H9 (cell line): ENCODE measurements around the gene PIK3CD. TPM values are rescaled to one million over a fixed set of nuclear protein-coding genes. Genes with fewer than 3 reads are reported as not detected.
"Not testable (repeated sequence)": the region's sequence is repeated elsewhere in the genome, so short reads cannot be mapped to it uniquely, and the experiment has no call there.

Experiments
- DNase-seq: peaks from one replicate; pipeline ENCODE4 v3.0.0-alpha.2; 2017
- H2AFZ ChIP-seq: one replicate; pipeline ENCODE4 v1.6.1; 2013; ENCODE audit warnings: mild to moderate bottlenecking, low read length, control low read depth, moderate library complexity
- H2AK5ac ChIP-seq: 2 replicates; pipeline ENCODE4 v1.6.1; 2013; ENCODE audit warnings: low read length, control low read depth, mixed read lengths; ENCODE audit not compliant: insufficient read length
- H2BK120ac ChIP-seq: one replicate; pipeline ENCODE4 v1.6.1; 2013; ENCODE audit warnings: low read depth, mild to moderate bottlenecking, low read length, control low read depth, inconsistent platforms; ENCODE audit not compliant: poor library complexity, severe bottlenecking
- H2BK12ac ChIP-seq: 2 replicates; pipeline ENCODE4 v1.6.1; 2013; ENCODE audit warnings: low read length, control low read depth, mixed read lengths, low read depth; ENCODE audit not compliant: insufficient read length
- H2BK15ac ChIP-seq: 2 replicates; pipeline ENCODE4 v1.6.1; 2013; ENCODE audit warnings: low read depth, low read length, control low read depth
- H2BK20ac ChIP-seq: one replicate; pipeline ENCODE4 v1.6.1; 2013; ENCODE audit warnings: low read depth, mild to moderate bottlenecking, low read length, control low read depth, inconsistent platforms; ENCODE audit not compliant: poor library complexity, severe bottlenecking
- H2BK5ac ChIP-seq: 2 replicates; pipeline ENCODE4 v1.6.1; 2013; ENCODE audit warnings: low read length, control low read depth, mixed read lengths; ENCODE audit not compliant: insufficient read length
- H3K14ac ChIP-seq: 2 replicates; pipeline ENCODE4 v1.6.1; 2013; ENCODE audit warnings: low read length, control low read depth; ENCODE audit not compliant: insufficient read depth
- H3K18ac ChIP-seq: 2 replicates; pipeline ENCODE4 v1.6.1; 2013; ENCODE audit warnings: low read depth, mild to moderate bottlenecking, mixed read lengths, low read length, control low read depth; ENCODE audit not compliant: insufficient read length
- H3K23ac ChIP-seq: 2 replicates; pipeline ENCODE4 v1.6.1; 2013; ENCODE audit warnings: low read length, control low read depth, mixed read lengths, low read depth; ENCODE audit not compliant: insufficient read length
- H3K23me2 ChIP-seq: 2 replicates; pipeline ENCODE4 v1.6.1; 2013; ENCODE audit warnings: low read depth, mild to moderate bottlenecking, mixed read lengths, low read length, control low read depth; ENCODE audit not compliant: insufficient read length, poor library complexity, severe bottlenecking
- H3K27ac ChIP-seq: 2 replicates; pipeline ENCODE4 v1.5.1; 2013; ENCODE audit warnings: low read length, control low read depth, mixed read lengths, low read depth; ENCODE audit not compliant: insufficient read length
- H3K27me3 ChIP-seq: 2 replicates; pipeline ENCODE4 v1.6.1; 2013; ENCODE audit warnings: low read length, control low read depth, inconsistent platforms; ENCODE audit not compliant: insufficient read depth
- H3K4ac ChIP-seq: 2 replicates; pipeline ENCODE4 v1.6.1; 2013; ENCODE audit warnings: low read depth, mild to moderate bottlenecking, control low read depth, inconsistent platforms, low read length, moderate library complexity
- H3K4me1 ChIP-seq: 2 replicates; pipeline ENCODE4 v1.6.1; 2013; ENCODE audit warnings: low read length, control low read depth, inconsistent platforms; ENCODE audit not compliant: insufficient read depth
- H3K4me2 ChIP-seq: 2 replicates; pipeline ENCODE4 v1.6.1; 2013; ENCODE audit warnings: low read length, control low read depth, mixed read lengths; ENCODE audit not compliant: insufficient read length, insufficient read depth
- H3K56ac ChIP-seq: 2 replicates; pipeline ENCODE4 v1.6.1; 2013; ENCODE audit warnings: low read depth, mild to moderate bottlenecking, mixed read lengths, low read length, control low read depth; ENCODE audit not compliant: insufficient read length
- H3K79me1 ChIP-seq: 2 replicates; pipeline ENCODE4 v1.6.1; 2013; ENCODE audit warnings: low read depth, mild to moderate bottlenecking, moderate library complexity, low read length, control low read depth, inconsistent platforms; ENCODE audit not compliant: insufficient read depth, poor library complexity, severe bottlenecking
- H3K79me2 ChIP-seq: 2 replicates; pipeline ENCODE4 v1.6.1; 2013; ENCODE audit warnings: low read length, control low read depth, inconsistent platforms; ENCODE audit not compliant: insufficient read depth
- H3K9ac ChIP-seq: 2 replicates; pipeline ENCODE4 v1.6.1; 2013; ENCODE audit warnings: low read length, control low read depth, mixed read lengths; ENCODE audit not compliant: insufficient read length; ENCODE audit errors: extremely low read depth
- H3K9me3 ChIP-seq: one replicate; pipeline ENCODE4 v1.6.1; 2013; ENCODE audit warnings: low read depth, low read length, inconsistent platforms; ENCODE audit not compliant: control insufficient read depth
- H3T11ph ChIP-seq: one replicate; pipeline ENCODE4 v1.6.1; 2013; ENCODE audit warnings: mild to moderate bottlenecking, low read length, control low read depth, inconsistent platforms
- H4K20me1 ChIP-seq: one replicate; pipeline ENCODE4 v1.6.1; 2013; ENCODE audit not compliant: control insufficient read depth, insufficient read length, insufficient read depth
- H4K5ac ChIP-seq: 2 replicates; pipeline ENCODE4 v1.6.1; 2013; ENCODE audit warnings: low read depth, mild to moderate bottlenecking, mixed read lengths, low read length, control low read depth; ENCODE audit not compliant: insufficient read length
- H4K8ac ChIP-seq: replicated peaks from 2 replicates; pipeline ENCODE4 v1.6.1; 2013; ENCODE audit warnings: low read length, control low read depth, mixed read lengths, low read depth; ENCODE audit not compliant: insufficient read length
- H4K91ac ChIP-seq: 2 replicates; pipeline ENCODE4 v1.6.1; 2013; ENCODE audit warnings: low read depth, mild to moderate bottlenecking, moderate library complexity, mixed read lengths, low read length, control low read depth; ENCODE audit not compliant: insufficient read length
- H3K27ac Mint-ChIP-seq, 3 experiments: 2 replicates in 2 of 3; 3 replicates in 1 of 3; pipeline ENCODE4 v1.8.0; 2020 to 2021; ENCODE audit warnings: mixed read lengths in 3 of 3, mild to moderate bottlenecking in 1 of 3, moderate library complexity in 1 of 3
- H3K27me3 Mint-ChIP-seq: 2 replicates; pipeline ENCODE4 v1.8.0; 2021; ENCODE audit warnings: low read depth, mild to moderate bottlenecking, moderate library complexity, mixed read lengths
- H3K36me3 Mint-ChIP-seq, 3 experiments: 2 replicates in 2 of 3; 3 replicates in 1 of 3; pipeline ENCODE4 v1.8.0; 2020 to 2021; ENCODE audit warnings: low read depth in 3 of 3, mixed read lengths in 3 of 3; ENCODE audit not compliant: insufficient read depth in 1 of 3
- H3K4me1 Mint-ChIP-seq, 2 experiments: 2 replicates each; pipeline ENCODE4 v1.8.0; 2020; ENCODE audit warnings: mixed read lengths in 2 of 2
- H3K4me3 Mint-ChIP-seq, 2 experiments: 2 replicates in 1 of 2; 3 replicates in 1 of 2; pipeline ENCODE4 v1.8.0; 2020 to 2021; ENCODE audit warnings: mild to moderate bottlenecking in 2 of 2, mixed read lengths in 2 of 2, moderate library complexity in 1 of 2
- H3K9me3 Mint-ChIP-seq, 2 experiments: 2 replicates in 1 of 2; 3 replicates in 1 of 2; pipeline ENCODE4 v1.8.0; 2020; ENCODE audit warnings: mild to moderate bottlenecking in 2 of 2, mixed read lengths in 2 of 2, moderate library complexity in 1 of 2
- WGBS: extraction: QIAGEN DNeasy Blood & Tissue Kit; methylation state at CpG from one replicate; pipeline ENCODE4 v1.1.7; 2013; ENCODE audit warnings: missing lambda C conversion rate, low lambda C conversion rate, mixed read lengths; ENCODE audit not compliant: insufficient read length; ENCODE audit errors: extremely low coverage; 5-methylcytosine and 5-hydroxymethylcytosine counted together
- total RNA-seq: library from RNA; stranded (reverse); gene quantifications from 2 replicates; pipeline ENCODE4 v1.2.1, GENCODE V29; 2021
- TF ChIP-seq, protein P1 (sequence below): fragments of 200-600 bp; sonication (generic); conservative IDR thresholded peaks from 3 replicates; pipeline ENCODE4 v1.8.0; 2021; ENCODE audit warnings: antibody characterized with exemption, mild to moderate bottlenecking

PIK3CD gene
- total RNA-seq, 1 experiment from 2014 or later: 10.0 TPM

DNA sequence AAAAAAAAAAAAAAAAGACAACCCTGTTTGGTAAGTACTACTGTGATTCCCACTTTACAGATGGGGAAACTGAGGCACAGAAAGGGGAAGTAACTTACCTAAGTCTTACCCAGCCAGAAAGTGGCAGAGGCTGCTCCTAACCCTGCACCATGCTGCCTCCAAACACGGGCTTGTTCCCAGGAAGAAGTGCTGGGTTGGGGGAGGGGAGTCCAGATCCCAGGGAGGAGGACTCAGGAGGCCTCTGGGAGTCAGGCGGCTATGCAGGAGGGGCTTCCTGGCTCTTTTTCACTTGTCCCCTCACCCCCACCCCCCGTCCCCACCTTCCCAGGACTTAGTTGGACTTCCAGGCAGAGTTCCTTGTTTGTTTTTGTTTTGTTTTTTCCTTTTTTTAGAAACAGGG is 23.9 kb downstream of the PIK3CD start:
- Histone ChIP-seq H3K18ac (no peak overlapping the region), H4K8ac (no peak overlapping the region), H3K23me2 (no peaks in the 10 kb centered on the region), H2BK120ac (no peak overlapping the region), H3K9ac (no peak overlapping the region), H3K23ac (no peak overlapping the region), H3T11ph (no peak overlapping the region), H3K56ac (no peak overlapping the region), H3K27ac (no peak overlapping the region), H2BK5ac (no peak overlapping the region), H4K20me1 (no peaks in the 10 kb centered on the region), H2BK12ac (no peak overlapping the region), H3K79me2 (no peaks in the 10 kb centered on the region), H4K5ac (no peak overlapping the region), H3K79me1 (no peaks in the 10 kb centered on the region), H3K4me1 (no peaks in the 10 kb centered on the region), H2AFZ (no peak overlapping the region), H3K9me3 (no peaks in the 10 kb centered on the region), H3K4ac (no peak overlapping the region), H4K91ac (no peak overlapping the region), H3K14ac (no peak overlapping the region), H3K4me2 (no peak overlapping the region), H2BK20ac (no peak overlapping the region), H3K27me3 (no peaks in the 10 kb centered on the region; the same call in 1 of the 2 replicates), H2BK15ac (no peak overlapping the region), H2AK5ac (no peak overlapping the region)
- 0 out of 2 replicates have a peak, but pooled peaks cover 1% of the 10 kb centered on the region for H3K27me3 Mint-ChIP-seq
- WGBS: no CpG with 5 or more reads among the region's 3 CpGs
- no peak for DNase-seq
- H3K4me1 Mint-ChIP-seq: peaks cover 0 to 3% of the 10 kb centered on the region in 2 experiments; a peak in 1 of 4 replicates
- H3K36me3 Mint-ChIP-seq: no peaks in the 10 kb centered on the region; a peak in 1 of 7 replicates
- no peak overlapping the region for H3K27ac Mint-ChIP-seq
- no peak overlapping the region for H3K4me3 Mint-ChIP-seq
- no peaks in the 10 kb centered on the region for H3K9me3 Mint-ChIP-seq
- TF ChIP-seq, protein P1, sequence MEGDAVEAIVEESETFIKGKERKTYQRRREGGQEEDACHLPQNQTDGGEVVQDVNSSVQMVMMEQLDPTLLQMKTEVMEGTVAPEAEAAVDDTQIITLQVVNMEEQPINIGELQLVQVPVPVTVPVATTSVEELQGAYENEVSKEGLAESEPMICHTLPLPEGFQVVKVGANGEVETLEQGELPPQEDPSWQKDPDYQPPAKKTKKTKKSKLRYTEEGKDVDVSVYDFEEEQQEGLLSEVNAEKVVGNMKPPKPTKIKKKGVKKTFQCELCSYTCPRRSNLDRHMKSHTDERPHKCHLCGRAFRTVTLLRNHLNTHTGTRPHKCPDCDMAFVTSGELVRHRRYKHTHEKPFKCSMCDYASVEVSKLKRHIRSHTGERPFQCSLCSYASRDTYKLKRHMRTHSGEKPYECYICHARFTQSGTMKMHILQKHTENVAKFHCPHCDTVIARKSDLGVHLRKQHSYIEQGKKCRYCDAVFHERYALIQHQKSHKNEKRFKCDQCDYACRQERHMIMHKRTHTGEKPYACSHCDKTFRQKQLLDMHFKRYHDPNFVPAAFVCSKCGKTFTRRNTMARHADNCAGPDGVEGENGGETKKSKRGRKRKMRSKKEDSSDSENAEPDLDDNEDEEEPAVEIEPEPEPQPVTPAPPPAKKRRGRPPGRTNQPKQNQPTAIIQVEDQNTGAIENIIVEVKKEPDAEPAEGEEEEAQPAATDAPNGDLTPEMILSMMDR: no peak

DNA sequence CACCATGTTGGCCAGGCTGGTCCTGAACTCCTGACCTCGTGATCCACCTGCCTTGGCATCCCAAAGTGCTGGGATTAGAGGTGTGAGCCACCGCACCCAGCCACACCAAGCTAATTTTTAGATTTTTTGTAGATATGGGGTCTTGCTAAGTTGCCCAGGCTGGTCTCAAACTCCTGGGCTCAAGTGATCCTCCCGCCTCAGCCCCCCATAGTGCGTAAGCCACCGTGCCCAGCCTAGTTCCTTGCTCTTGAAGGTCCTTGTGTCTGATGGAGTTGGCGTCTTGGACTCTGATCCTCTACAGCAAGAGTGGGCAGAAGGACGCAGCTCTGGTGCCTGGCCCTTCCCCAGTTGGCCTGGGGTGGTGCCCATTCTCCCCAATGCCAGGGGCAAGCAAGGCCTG is 24.6 kb downstream of the PIK3CD start:
- no CpG with 5 or more reads among the region's 7 CpGs for WGBS

More for the DNA sequence above, 24.6 kb downstream of the PIK3CD start:
- not testable (repeated sequence) for H3K79me1 ChIP-seq, H3K4me1 Mint-ChIP-seq, DNase-seq, H3K4me2 ChIP-seq, H3K56ac ChIP-seq, H2BK15ac ChIP-seq, H3T11ph ChIP-seq, H4K20me1 ChIP-seq, H3K9ac ChIP-seq, H2BK20ac ChIP-seq, H3K27ac ChIP-seq, H4K91ac ChIP-seq, H2AFZ ChIP-seq, H2AK5ac ChIP-seq, H3K36me3 Mint-ChIP-seq, H3K9me3 Mint-ChIP-seq, H3K27ac Mint-ChIP-seq, H2BK12ac ChIP-seq, H3K79me2 ChIP-seq, H3K9me3 ChIP-seq, H2BK120ac ChIP-seq, H3K4me3 Mint-ChIP-seq, H3K14ac ChIP-seq, H3K23me2 ChIP-seq, H3K4me1 ChIP-seq, H3K27me3 Mint-ChIP-seq, H3K4ac ChIP-seq, H3K23ac ChIP-seq, H4K8ac ChIP-seq, H3K18ac ChIP-seq, H2BK5ac ChIP-seq, H3K27me3 ChIP-seq, H4K5ac ChIP-seq
